GM12878 (cell line): ENCODE data around the gene PMF1. TPM values are rescaled to one million over a fixed set of nuclear protein-coding genes. Genes with fewer than 3 reads are reported as not detected.

ENCODE experiments used
- BMI1 ChIP-seq: fragments of 450-650 bp; IDR thresholded peaks from 2 replicates; pipeline ENCODE4 v1.6.1; 2016; ENCODE audit warnings: mild to moderate bottlenecking, moderate library complexity, borderline replicate concordance
- CBX5 ChIP-seq: sonication (generic); IDR thresholded peaks from 2 replicates; pipeline ENCODE4 v1.6.1; 2016; ENCODE audit warnings: low read depth, moderate library complexity, mild to moderate bottlenecking, inconsistent platforms
- MEF2B ChIP-seq: fragments of 450-650 bp; IDR thresholded peaks from 2 replicates; pipeline ENCODE4 v1.6.1; 2018; ENCODE audit warnings: mild to moderate bottlenecking, moderate library complexity; ENCODE audit not compliant: partially characterized antibody, poor library complexity, severe bottlenecking
- NBN ChIP-seq: fragments of 450-650 bp; IDR thresholded peaks from 2 replicates; pipeline ENCODE4 v1.6.1; 2016
- NFIC ChIP-seq: IDR thresholded peaks from 2 replicates; pipeline ENCODE4 v1.6.1; 2012; ENCODE audit warnings: low read depth, mild to moderate bottlenecking, inconsistent platforms, low read length, moderate library complexity
- NR2C1 ChIP-seq: fragments of 450-650 bp; IDR thresholded peaks from 2 replicates; pipeline ENCODE4 v1.6.1; 2017; ENCODE audit warnings: antibody characterized with exemption, mild to moderate bottlenecking, moderate library complexity
- POLR2A ChIP-seq: IDR thresholded peaks from 2 replicates; pipeline ENCODE4 v1.6.1; 2011; ENCODE audit warnings: low read depth, mild to moderate bottlenecking, low read length
- POLR2AphosphoS2 ChIP-seq: IDR thresholded peaks from 2 replicates; pipeline ENCODE4 v1.6.1; 2011; ENCODE audit warnings: low read depth, mild to moderate bottlenecking, low read length, improper control_type of control experiment, moderate library complexity
- TCF7 ChIP-seq: IDR thresholded peaks from 2 replicates; pipeline ENCODE4 v1.6.1; 2014; ENCODE audit warnings: antibody characterized with exemption, borderline replicate concordance
- polyA plus RNA-seq, 11 experiments: library from polyadenylated mRNA; depleted of rRNA in 4 of 11; unstranded in 6 of 11; stranded (reverse) in 5 of 11; fragments of >200 nt; fragmentation: Nextera tagmentation in 4 of 11; fragmentation: Illumina TruSeq in 1 of 11; extraction: Ambion mirVana in 4 of 11; extraction: Trizol in 1 of 11; gene quantifications; 1 replicate in 1 of 11; 2 replicates in 10 of 11; pipeline versions ENCODE4 v1.2.1 to v1.2.3, GENCODE V29; 2011 to 2016; ENCODE audit warnings: inconsistent platforms in 2 of 11, missing spikeins in 2 of 11, low read depth in 1 of 11
- total RNA-seq, 4 experiments: library from RNA; depleted of rRNA in 3 of 4; stranded (reverse); fragments of >200 nt in 3 of 4; fragmentation: Illumina TruSeq in 1 of 4; extraction: Trizol in 1 of 4; gene quantifications; 2 replicates each; pipeline versions ENCODE4 v1.2.1 to v1.2.3, GENCODE V29; 2013 to 2021
- TF ChIP-seq, protein P1 (sequence below): fragments of 450-650 bp; formaldehyde crosslinking; IDR thresholded peaks from 2 replicates; pipeline ENCODE4 v1.5.0; 2022; ENCODE audit warnings: mild to moderate bottlenecking, missing genetic modification characterization
- TF ChIP-seq, protein P2 (sequence below): IDR thresholded peaks from 2 replicates; pipeline ENCODE4 v1.6.1; 2012; ENCODE audit warnings: low read depth, low read length, improper control_type of control experiment
- TF ChIP-seq, protein P3 (sequence below): IDR thresholded peaks from 2 replicates; pipeline ENCODE4 v1.6.1; 2012; ENCODE audit warnings: low read depth, low read length, improper control_type of control experiment
- TF ChIP-seq, protein P4 (sequence below): fragments of 450-650 bp; IDR thresholded peaks from 2 replicates; pipeline ENCODE4 v1.6.1; 2018; ENCODE audit warnings: borderline replicate concordance, mild to moderate bottlenecking; ENCODE audit not compliant: partially characterized antibody
- TF ChIP-seq, protein P5 (sequence below): IDR thresholded peaks from 2 replicates; pipeline ENCODE4 v1.6.1; 2012; ENCODE audit warnings: improper control_type of control experiment, low read depth, low read length; ENCODE audit not compliant: insufficient replicate concordance

The PMF1 gene
- total and polyA plus RNA-seq, 10 of the 15 experiments (the other 5 are each of a cell fraction or from before 2014, with no cell fraction given) = 6.7 to 105 (median 67.3) TPM

DNA sequence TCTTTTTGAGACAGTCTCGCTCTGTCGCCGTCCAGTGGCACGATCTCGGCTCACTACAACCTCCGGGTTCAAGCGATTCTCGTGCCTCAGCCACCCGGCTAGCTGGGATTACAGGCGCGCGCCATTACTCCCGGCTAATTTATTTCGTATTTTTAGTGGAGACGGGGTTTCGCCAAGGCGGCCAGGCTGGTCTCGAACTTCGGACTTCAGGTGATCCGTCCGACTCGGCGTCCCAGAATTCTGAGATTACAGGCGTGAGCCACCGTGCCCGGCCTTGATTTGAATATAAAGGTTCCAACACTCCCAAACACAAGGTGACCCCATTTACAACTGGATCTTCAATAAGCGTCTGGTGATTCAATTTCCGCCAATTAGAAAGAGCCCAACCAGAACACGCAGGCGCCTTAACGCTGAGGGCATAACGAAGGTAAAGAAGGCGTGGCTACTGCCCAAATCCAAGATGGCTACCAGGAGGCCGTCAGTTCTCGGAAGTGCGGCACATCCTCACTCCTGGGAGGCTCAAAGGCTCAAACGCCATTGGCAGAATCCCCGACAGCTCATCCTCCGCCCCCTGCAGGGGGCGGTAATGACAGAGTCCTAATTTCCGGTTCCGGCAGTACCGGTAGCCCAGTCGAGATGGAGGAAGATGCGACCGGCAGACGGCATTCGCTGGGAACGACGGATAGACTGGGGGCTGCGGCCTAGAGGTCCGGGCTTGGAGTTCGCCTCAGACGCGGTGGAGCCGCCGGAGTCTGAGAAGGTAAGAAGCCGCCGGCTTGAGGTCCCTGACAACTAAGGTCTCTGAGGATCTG, 19.1 kb upstream of the PMF1 start, which contains the start of gene SLC25A44 (continued):
- TF ChIP-seq, protein P1, sequence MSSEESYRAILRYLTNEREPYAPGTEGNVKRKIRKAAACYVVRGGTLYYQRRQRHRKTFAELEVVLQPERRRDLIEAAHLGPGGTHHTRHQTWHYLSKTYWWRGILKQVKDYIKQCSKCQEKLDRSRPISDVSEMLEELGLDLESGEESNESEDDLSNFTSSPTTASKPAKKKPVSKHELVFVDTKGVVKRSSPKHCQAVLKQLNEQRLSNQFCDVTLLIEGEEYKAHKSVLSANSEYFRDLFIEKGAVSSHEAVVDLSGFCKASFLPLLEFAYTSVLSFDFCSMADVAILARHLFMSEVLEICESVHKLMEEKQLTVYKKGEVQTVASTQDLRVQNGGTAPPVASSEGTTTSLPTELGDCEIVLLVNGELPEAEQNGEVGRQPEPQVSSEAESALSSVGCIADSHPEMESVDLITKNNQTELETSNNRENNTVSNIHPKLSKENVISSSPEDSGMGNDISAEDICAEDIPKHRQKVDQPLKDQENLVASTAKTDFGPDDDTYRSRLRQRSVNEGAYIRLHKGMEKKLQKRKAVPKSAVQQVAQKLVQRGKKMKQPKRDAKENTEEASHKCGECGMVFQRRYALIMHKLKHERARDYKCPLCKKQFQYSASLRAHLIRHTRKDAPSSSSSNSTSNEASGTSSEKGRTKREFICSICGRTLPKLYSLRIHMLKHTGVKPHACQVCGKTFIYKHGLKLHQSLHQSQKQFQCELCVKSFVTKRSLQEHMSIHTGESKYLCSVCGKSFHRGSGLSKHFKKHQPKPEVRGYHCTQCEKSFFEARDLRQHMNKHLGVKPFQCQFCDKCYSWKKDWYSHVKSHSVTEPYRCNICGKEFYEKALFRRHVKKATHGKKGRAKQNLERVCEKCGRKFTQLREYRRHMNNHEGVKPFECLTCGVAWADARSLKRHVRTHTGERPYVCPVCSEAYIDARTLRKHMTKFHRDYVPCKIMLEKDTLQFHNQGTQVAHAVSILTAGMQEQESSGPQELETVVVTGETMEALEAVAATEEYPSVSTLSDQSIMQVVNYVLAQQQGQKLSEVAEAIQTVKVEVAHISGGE (CRISPR knock-in tag) = no peak
- TF ChIP-seq NFIC (no peak), BMI1 (no peak), TCF7 (no peak), POLR2A (peak; percentile 89), CBX5 (no peak), MEF2B (no peak), NR2C1 (peak; percentile 75), NBN (peak; percentile 51; the same call in 1 of the 2 replicates), POLR2AphosphoS2 (peak; percentile 51; the same call in 1 of the 2 replicates)
- TF ChIP-seq, protein P2, sequence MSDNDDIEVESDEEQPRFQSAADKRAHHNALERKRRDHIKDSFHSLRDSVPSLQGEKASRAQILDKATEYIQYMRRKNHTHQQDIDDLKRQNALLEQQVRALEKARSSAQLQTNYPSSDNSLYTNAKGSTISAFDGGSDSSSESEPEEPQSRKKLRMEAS = no peak
- TF ChIP-seq, protein P3, sequence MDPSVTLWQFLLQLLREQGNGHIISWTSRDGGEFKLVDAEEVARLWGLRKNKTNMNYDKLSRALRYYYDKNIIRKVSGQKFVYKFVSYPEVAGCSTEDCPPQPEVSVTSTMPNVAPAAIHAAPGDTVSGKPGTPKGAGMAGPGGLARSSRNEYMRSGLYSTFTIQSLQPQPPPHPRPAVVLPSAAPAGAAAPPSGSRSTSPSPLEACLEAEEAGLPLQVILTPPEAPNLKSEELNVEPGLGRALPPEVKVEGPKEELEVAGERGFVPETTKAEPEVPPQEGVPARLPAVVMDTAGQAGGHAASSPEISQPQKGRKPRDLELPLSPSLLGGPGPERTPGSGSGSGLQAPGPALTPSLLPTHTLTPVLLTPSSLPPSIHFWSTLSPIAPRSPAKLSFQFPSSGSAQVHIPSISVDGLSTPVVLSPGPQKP = peak; percentile 86; the same call in 1 of the 2 replicates
- TF ChIP-seq, protein P4, sequence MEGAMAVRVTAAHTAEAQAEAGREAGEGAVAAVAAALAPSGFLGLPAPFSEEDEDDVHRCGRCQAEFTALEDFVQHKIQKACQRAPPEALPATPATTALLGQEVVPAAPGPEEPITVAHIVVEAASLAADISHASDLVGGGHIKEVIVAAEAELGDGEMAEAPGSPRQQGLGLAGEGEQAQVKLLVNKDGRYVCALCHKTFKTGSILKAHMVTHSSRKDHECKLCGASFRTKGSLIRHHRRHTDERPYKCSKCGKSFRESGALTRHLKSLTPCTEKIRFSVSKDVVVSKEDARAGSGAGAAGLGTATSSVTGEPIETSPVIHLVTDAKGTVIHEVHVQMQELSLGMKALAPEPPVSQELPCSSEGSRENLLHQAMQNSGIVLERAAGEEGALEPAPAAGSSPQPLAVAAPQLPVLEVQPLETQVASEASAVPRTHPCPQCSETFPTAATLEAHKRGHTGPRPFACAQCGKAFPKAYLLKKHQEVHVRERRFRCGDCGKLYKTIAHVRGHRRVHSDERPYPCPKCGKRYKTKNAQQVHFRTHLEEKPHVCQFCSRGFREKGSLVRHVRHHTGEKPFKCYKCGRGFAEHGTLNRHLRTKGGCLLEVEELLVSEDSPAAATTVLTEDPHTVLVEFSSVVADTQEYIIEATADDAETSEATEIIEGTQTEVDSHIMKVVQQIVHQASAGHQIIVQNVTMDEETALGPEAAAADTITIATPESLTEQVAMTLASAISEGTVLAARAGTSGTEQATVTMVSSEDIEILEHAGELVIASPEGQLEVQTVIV = peak; percentile 50
- TF ChIP-seq, protein P5, sequence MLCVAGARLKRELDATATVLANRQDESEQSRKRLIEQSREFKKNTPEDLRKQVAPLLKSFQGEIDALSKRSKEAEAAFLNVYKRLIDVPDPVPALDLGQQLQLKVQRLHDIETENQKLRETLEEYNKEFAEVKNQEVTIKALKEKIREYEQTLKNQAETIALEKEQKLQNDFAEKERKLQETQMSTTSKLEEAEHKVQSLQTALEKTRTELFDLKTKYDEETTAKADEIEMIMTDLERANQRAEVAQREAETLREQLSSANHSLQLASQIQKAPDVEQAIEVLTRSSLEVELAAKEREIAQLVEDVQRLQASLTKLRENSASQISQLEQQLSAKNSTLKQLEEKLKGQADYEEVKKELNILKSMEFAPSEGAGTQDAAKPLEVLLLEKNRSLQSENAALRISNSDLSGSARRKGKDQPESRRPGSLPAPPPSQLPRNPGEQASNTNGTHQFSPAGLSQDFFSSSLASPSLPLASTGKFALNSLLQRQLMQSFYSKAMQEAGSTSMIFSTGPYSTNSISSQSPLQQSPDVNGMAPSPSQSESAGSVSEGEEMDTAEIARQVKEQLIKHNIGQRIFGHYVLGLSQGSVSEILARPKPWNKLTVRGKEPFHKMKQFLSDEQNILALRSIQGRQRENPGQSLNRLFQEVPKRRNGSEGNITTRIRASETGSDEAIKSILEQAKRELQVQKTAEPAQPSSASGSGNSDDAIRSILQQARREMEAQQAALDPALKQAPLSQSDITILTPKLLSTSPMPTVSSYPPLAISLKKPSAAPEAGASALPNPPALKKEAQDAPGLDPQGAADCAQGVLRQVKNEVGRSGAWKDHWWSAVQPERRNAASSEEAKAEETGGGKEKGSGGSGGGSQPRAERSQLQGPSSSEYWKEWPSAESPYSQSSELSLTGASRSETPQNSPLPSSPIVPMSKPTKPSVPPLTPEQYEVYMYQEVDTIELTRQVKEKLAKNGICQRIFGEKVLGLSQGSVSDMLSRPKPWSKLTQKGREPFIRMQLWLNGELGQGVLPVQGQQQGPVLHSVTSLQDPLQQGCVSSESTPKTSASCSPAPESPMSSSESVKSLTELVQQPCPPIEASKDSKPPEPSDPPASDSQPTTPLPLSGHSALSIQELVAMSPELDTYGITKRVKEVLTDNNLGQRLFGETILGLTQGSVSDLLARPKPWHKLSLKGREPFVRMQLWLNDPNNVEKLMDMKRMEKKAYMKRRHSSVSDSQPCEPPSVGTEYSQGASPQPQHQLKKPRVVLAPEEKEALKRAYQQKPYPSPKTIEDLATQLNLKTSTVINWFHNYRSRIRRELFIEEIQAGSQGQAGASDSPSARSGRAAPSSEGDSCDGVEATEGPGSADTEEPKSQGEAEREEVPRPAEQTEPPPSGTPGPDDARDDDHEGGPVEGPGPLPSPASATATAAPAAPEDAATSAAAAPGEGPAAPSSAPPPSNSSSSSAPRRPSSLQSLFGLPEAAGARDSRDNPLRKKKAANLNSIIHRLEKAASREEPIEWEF = no peak
